ENCODE measurements around the gene PRKCZ.

PRKCZ gene

DNA sequence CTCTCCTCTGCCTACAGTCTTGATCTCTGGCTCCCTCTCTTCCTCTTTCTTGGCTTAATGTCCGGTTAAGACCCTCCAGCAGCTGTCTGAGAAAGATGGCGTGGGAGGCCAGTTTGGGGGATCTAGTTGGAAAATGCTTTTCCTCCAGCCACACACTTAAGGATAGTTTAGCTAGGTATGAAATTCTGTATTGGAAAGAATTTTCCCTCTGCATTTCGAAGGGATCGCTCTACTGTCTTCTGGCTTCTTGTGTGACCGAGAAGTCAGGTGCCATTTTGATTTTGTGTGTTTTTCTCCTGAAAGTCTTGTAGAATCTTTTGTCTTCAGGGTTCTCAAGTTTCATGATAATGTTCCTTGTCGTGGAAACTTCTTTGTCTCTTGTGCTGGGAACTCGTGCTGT is 28.0 kb downstream of the PRKCZ start:
- no peaks in the 10 kb centered on the region for H3K36me3 ChIP-seq (ENCODE audit: control insufficient read depth in 2 of 2, insufficient read depth in 2 of 2, low read length in 2 of 2)
- H3K4me3 ChIP-seq (ENCODE audit: low read length in 2 of 2): no peak overlapping the region
- peaks cover 10 to 12% of the 10 kb centered on the region in 2 donors for H3K27me3 ChIP-seq (ENCODE audit: control insufficient read depth in 1 of 2, insufficient read depth in 2 of 2, low read length in 2 of 2)
- H3K9ac ChIP-seq (ENCODE audit: low read length in 2 of 2): no peak overlapping the region
- peaks cover 5 to 21% of the 10 kb centered on the region in 2 donors for H3K9me3 ChIP-seq (ENCODE audit: control insufficient read depth in 2 of 2, low read length in 2 of 2)
- H3K27ac ChIP-seq (ENCODE audit: low read length): no peak overlapping the region
- no peaks in the 10 kb centered on the region for H3K4me1 ChIP-seq (ENCODE audit: control insufficient read depth, insufficient read depth, low read length)

DNA sequence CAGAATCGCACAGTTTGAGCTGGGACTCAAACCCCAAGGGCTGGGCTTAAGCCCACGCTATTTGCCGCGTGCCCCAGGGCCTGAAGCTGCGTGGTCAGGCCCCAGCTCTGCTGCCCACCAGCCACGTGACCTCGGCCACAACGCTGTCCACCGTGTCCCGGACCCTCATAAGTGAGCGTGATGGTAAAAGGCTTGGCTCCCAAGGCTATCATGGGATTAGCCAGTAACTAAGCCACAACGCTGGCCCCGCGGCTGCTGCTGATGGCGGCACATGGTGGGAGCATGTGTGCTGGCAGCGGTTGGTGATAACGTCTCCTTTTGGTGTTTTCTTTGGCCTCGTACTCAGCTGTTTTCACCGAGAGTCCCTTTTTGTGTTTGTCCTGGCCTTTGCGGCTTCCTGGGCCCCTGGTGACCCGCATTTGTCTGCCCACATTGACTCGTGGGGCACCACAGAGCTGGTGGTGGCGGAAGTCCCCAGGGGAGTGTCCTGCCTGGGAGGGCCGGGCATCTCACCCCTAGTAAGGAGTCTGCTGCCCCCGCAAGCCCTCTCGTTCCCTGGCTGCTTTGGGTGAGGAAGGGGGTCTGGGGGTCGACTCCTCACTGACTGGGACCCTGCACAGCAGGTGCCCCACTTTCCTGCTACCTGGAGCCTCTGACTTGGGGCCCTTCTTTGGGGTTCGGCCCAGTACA is 29.3 kb downstream of the PRKCZ start:
- Histone ChIP-seq H3K36me3 (ENCODE audit: control insufficient read depth in 2 of 2, insufficient read depth in 2 of 2, low read length in 2 of 2) (no peaks in the 10 kb centered on the region), H3K27me3 (ENCODE audit: control insufficient read depth in 1 of 2, insufficient read depth in 2 of 2, low read length in 2 of 2) (peaks cover 3 to 4% of the 10 kb centered on the region in 2 donors), H3K4me3 (ENCODE audit: low read length in 2 of 2) (no peak overlapping the region), H3K9me3 (ENCODE audit: control insufficient read depth in 2 of 2, low read length in 2 of 2) (peaks cover 5 to 21% of the 10 kb centered on the region in 2 donors), H3K9ac (ENCODE audit: low read length in 2 of 2) (no peak overlapping the region), H3K27ac (ENCODE audit: low read length) (no peak overlapping the region), H3K4me1 (ENCODE audit: control insufficient read depth, insufficient read depth, low read length) (no peaks in the 10 kb centered on the region)

DNA sequence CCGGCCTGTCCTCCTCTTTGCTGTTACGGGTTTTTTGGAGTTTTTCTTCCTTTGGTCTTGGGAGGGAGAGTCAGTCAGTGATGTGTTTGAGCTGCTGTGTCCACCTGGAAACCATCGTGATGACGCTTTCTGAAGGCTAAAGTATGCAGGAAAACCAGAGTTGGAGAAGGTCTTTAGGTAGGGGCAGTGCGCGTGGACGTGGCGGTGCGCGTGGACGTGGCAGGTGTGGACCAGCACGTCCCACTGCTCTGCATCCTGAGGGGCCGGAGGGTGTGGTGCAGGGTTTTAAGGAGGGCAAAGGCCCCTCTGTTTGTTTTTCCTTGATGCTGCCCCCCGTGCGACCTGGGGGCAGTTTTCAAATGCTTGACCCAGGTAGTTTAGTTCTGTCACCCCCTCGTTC is 29.9 kb downstream of the PRKCZ start:
- Histone ChIP-seq H3K4me3 (ENCODE audit: low read length in 2 of 2) (no peak overlapping the region), H3K9me3 (ENCODE audit: control insufficient read depth in 2 of 2, low read length in 2 of 2) (peaks cover 5 to 21% of the 10 kb centered on the region in 2 donors), H3K9ac (ENCODE audit: low read length in 2 of 2) (no peak overlapping the region), H3K27ac (ENCODE audit: low read length) (no peak overlapping the region), H3K4me1 (ENCODE audit: control insufficient read depth, insufficient read depth, low read length) (no peaks in the 10 kb centered on the region), H3K36me3 (ENCODE audit: control insufficient read depth in 2 of 2, insufficient read depth in 2 of 2, low read length in 2 of 2) (no peaks in the 10 kb centered on the region), H3K27me3 (ENCODE audit: control insufficient read depth in 1 of 2, insufficient read depth in 2 of 2, low read length in 2 of 2) (peaks cover 2 to 3% of the 10 kb centered on the region in 2 donors)

DNA sequence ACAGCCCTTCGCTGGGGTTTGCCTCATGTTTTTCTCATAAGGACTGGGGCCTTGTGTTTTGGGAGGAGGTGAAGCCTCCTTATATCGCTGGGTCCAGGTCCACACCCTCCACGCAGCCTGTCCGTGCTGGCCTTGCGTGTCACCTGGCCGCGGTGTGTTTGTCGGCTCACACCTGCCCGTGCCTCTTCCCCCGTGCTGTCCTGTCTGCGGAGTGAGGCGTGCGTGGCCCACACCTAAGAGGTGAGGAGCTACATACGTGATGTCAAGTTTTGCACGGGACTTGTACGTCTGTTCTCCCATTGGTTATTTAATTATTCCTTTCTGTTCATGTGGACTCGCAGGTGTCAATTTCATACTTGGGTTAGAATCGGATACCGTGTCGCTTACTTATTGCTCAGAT is 30.7 kb downstream of the PRKCZ start:
- Histone ChIP-seq H3K27me3 (ENCODE audit: control insufficient read depth in 1 of 2, insufficient read depth in 2 of 2, low read length in 2 of 2) (peaks cover 2% of the 10 kb centered on the region in 2 donors), H3K27ac (ENCODE audit: low read length) (no peak overlapping the region), H3K4me3 (ENCODE audit: low read length in 2 of 2) (no peak overlapping the region), H3K4me1 (ENCODE audit: control insufficient read depth, insufficient read depth, low read length) (no peaks in the 10 kb centered on the region), H3K36me3 (ENCODE audit: control insufficient read depth in 2 of 2, insufficient read depth in 2 of 2, low read length in 2 of 2) (no peaks in the 10 kb centered on the region), H3K9ac (ENCODE audit: low read length in 2 of 2) (no peak overlapping the region), H3K9me3 (ENCODE audit: control insufficient read depth in 2 of 2, low read length in 2 of 2) (peaks cover 5 to 21% of the 10 kb centered on the region in 2 donors)

DNA sequence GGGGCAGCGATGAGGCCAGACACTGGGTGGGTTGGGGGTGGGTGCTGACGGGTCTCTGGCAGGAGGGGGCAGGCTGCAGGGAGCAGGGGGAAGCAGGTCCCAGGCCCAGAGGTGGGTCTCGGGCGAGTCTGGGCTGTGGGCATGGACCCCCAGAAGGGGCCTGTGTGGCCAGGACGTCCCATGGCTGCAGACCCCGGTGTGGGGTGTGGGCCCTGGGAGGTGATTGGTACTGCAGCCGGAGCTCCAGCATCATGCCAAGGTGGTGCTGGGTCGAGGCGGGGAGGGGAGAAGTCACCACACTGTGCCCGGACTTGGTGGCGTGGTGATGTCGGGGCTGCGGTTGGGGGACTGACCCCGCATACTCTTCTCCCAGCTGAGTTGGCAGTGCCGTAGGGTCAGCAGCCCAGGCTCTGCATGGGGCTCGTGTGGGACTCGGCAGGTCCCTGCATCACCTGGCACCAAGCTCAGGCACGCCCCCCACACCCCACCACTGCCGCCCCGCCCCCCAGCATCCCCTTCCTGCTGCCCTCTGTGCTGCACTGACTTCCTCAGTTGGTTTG is 31.2 kb downstream of the PRKCZ start:
- Histone ChIP-seq H3K4me1 (ENCODE audit: control insufficient read depth, insufficient read depth, low read length) (no peaks in the 10 kb centered on the region), H3K4me3 (ENCODE audit: low read length in 2 of 2) (no peak overlapping the region), H3K9ac (ENCODE audit: low read length in 2 of 2) (no peak overlapping the region), H3K9me3 (ENCODE audit: control insufficient read depth in 2 of 2, low read length in 2 of 2) (peaks cover 5 to 21% of the 10 kb centered on the region in 2 donors), H3K27ac (ENCODE audit: low read length) (no peak overlapping the region), H3K27me3 (ENCODE audit: control insufficient read depth in 1 of 2, insufficient read depth in 2 of 2, low read length in 2 of 2) (peaks cover 0 to 2% of the 10 kb centered on the region in 2 donors), H3K36me3 (ENCODE audit: control insufficient read depth in 2 of 2, insufficient read depth in 2 of 2, low read length in 2 of 2) (no peaks in the 10 kb centered on the region)

DNA sequence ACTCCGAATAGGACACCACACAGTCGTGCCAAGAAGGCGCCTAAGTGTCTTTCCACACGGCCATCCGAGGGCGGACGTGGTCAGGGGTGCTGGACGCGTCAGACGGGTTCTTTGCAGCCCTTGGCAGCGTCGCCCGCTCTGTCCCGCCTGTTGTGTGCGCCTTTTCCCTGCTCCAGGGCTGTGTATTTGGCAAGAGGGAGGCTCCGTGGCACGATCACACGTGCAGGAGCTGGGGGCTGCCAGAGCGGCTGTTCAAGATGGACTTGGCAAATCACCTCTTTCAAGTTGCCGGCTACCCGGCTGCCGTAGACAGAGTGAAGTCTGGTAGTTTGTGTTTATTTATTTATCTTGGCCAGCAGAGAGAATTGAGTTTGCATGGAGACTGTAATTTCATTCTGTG is 31.9 kb downstream of the PRKCZ start:
- no peak overlapping the region for H3K9ac ChIP-seq (ENCODE audit: low read length in 2 of 2)
- no peak overlapping the region for H3K4me3 ChIP-seq (ENCODE audit: low read length in 2 of 2)
- H3K9me3 ChIP-seq (ENCODE audit: control insufficient read depth in 2 of 2, low read length in 2 of 2): peaks cover 5 to 21% of the 10 kb centered on the region in 2 donors
- peaks cover 0 to 6% of the 10 kb centered on the region in 2 donors for H3K27me3 ChIP-seq (ENCODE audit: control insufficient read depth in 1 of 2, insufficient read depth in 2 of 2, low read length in 2 of 2)
- H3K27ac ChIP-seq (ENCODE audit: low read length): no peak overlapping the region
- no peaks in the 10 kb centered on the region for H3K36me3 ChIP-seq (ENCODE audit: control insufficient read depth in 2 of 2, insufficient read depth in 2 of 2, low read length in 2 of 2)
- no peaks in the 10 kb centered on the region for H3K4me1 ChIP-seq (ENCODE audit: control insufficient read depth, insufficient read depth, low read length)

DNA sequence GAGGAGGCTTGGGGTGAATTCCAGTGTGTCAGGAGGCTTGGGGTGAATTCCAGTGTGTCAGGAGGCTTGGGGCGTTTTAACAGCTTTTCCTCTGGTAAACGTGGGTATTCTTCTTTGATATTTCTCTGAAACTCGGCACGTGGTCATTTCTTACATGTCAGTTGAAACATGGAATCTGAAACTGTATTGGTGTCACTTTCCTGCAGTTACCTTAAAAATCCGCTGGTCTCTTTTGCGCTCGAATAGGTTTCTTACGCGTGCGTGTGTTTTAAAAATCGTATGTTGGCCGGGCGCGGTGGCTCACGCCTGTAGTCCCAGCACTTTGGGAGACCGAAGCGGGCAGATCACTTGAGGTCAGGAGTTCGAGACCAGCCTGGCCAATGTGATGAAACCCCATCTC is 33.5 kb downstream of the PRKCZ start:
- H3K27ac ChIP-seq (ENCODE audit: low read length): no peak overlapping the region
- H3K4me3 ChIP-seq (ENCODE audit: low read length in 2 of 2): no peak overlapping the region
- no peak overlapping the region for H3K9ac ChIP-seq (ENCODE audit: low read length in 2 of 2)
- peaks cover 0 to 10% of the 10 kb centered on the region in 2 donors for H3K9me3 ChIP-seq (ENCODE audit: control insufficient read depth in 2 of 2, low read length in 2 of 2)
- H3K36me3 ChIP-seq (ENCODE audit: control insufficient read depth in 2 of 2, insufficient read depth in 2 of 2, low read length in 2 of 2): no peaks in the 10 kb centered on the region
- peaks cover 2% of the 10 kb centered on the region for H3K4me1 ChIP-seq (ENCODE audit: control insufficient read depth, insufficient read depth, low read length)
- H3K27me3 ChIP-seq (ENCODE audit: control insufficient read depth in 1 of 2, insufficient read depth in 2 of 2, low read length in 2 of 2): peaks cover 0 to 13% of the 10 kb centered on the region in 2 donors

DNA sequence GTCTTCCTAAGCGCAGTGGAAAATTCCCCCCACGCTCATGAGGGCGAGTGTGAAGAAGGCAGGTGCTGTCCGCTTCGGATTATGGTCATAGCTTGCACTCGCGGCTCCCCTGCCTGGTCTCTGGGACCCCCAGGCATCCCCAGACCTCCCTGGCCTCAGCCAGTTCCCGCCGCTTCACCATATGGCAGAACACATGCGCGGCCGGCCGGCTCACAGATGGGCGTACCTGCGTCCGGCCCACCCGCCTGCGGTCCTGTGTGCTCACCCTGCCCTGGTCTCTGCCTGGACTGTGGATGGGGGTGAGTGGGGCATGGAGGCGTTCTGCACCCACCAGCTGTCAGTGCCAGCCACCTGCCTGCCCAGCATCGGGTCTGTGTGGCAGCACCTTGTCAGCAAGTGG is 34.1 kb downstream of the PRKCZ start:
- Histone ChIP-seq H3K9me3 (ENCODE audit: control insufficient read depth in 2 of 2, low read length in 2 of 2) (peaks cover 0 to 10% of the 10 kb centered on the region in 2 donors), H3K27ac (ENCODE audit: low read length) (no peak overlapping the region), H3K27me3 (ENCODE audit: control insufficient read depth in 1 of 2, insufficient read depth in 2 of 2, low read length in 2 of 2) (peaks cover 0 to 13% of the 10 kb centered on the region in 2 donors), H3K36me3 (ENCODE audit: control insufficient read depth in 2 of 2, insufficient read depth in 2 of 2, low read length in 2 of 2) (no peaks in the 10 kb centered on the region), H3K4me1 (ENCODE audit: control insufficient read depth, insufficient read depth, low read length) (peaks cover 2% of the 10 kb centered on the region), H3K9ac (ENCODE audit: low read length in 2 of 2) (no peak overlapping the region), H3K4me3 (ENCODE audit: low read length in 2 of 2) (no peak overlapping the region)

DNA sequence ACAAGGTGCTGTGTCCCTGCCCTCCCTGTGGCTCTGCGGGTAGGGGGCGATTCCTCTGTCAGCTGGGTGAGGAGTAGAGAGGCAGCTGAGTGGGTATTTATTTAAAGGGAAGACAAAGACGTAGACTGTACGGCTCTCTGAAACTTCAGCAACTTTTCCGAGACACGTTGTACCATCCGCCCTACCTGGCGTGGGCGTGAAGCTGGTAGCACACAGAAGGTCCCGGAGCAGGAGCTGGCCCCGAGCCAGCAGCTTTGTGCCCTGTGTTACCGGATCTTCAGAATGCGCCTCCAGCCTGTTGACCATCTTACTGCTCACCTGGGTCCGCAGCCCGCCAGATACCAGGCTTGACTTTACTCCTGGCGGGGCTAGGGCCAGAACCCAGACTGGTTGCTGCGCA is 34.9 kb downstream of the PRKCZ start:
- H3K27ac ChIP-seq (ENCODE audit: low read length): no peak overlapping the region
- no peak overlapping the region for H3K9ac ChIP-seq (ENCODE audit: low read length in 2 of 2)
- no peaks in the 10 kb centered on the region for H3K36me3 ChIP-seq (ENCODE audit: control insufficient read depth in 2 of 2, insufficient read depth in 2 of 2, low read length in 2 of 2)
- peaks cover 2 to 15% of the 10 kb centered on the region in 2 donors for H3K27me3 ChIP-seq (ENCODE audit: control insufficient read depth in 1 of 2, insufficient read depth in 2 of 2, low read length in 2 of 2)
- peaks cover 0 to 9% of the 10 kb centered on the region in 2 donors for H3K9me3 ChIP-seq (ENCODE audit: control insufficient read depth in 2 of 2, low read length in 2 of 2)
- H3K4me1 ChIP-seq (ENCODE audit: control insufficient read depth, insufficient read depth, low read length): peaks cover 2% of the 10 kb centered on the region
- no peak overlapping the region for H3K4me3 ChIP-seq (ENCODE audit: low read length in 2 of 2)

DNA sequence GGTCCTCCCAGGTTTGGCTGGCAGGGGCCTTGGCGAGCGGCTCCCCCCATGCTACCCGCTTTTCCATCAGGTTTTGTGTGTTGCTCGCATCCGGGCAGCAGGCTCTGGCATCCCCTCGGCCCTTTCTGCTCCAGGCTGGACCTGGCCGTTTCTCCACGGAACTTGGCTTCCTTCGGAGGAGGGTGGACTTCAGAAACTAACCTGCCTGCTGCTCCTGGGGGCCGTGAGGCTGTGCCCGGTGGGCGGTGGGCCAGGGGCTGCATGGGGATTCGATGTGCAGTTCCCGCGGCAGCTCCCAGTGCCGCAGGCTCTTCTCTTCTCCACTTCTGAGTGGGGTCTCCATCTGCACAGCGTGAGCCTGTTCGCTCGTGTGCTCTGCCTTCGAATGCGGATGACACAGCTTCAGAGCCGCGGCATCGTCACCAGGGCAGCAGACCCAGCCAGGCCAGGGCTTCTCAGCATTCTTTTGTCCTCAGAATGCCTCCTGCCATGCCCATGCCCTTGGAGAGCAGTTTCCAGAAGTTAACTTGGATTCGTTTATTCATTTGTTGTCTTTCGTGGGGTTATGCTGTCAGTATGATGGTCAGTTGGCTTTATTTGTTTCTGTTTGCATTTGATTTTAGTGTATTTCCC is 36.4 kb downstream of the PRKCZ start:
- no peak overlapping the region for H3K27ac ChIP-seq (ENCODE audit: low read length)
- no peak overlapping the region for H3K9ac ChIP-seq (ENCODE audit: low read length in 2 of 2)
- peaks cover 2% of the 10 kb centered on the region for H3K4me1 ChIP-seq (ENCODE audit: control insufficient read depth, insufficient read depth, low read length)
- H3K4me3 ChIP-seq (ENCODE audit: low read length in 2 of 2): no peak overlapping the region
- no peaks in the 10 kb centered on the region for H3K9me3 ChIP-seq (ENCODE audit: control insufficient read depth in 2 of 2, low read length in 2 of 2)
- H3K36me3 ChIP-seq (ENCODE audit: control insufficient read depth in 2 of 2, insufficient read depth in 2 of 2, low read length in 2 of 2): no peaks in the 10 kb centered on the region
- H3K27me3 ChIP-seq (ENCODE audit: control insufficient read depth in 1 of 2, insufficient read depth in 2 of 2, low read length in 2 of 2): peaks cover 5 to 18% of the 10 kb centered on the region in 2 donors

DNA sequence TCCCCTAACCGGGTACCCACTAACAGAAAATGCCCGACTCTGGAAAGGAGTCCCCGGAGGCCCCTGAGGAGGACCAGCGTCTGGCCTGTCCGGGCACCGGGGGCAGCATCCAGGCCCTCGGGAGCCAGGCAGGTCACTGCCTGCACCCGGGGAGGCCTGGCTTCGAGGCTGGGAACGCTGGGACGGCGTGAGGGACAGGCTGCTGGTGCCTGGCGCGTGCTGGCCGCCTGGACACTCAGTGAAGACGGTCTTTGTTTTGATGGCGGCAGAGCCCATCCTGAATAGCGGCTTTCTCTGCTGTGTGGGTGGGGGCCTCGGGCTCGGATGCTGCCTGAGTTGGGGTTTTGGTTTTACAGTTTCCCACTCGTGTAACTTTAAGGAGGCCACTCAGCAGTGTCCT is 37.6 kb downstream of the PRKCZ start:
- Histone ChIP-seq H3K36me3 (ENCODE audit: control insufficient read depth in 2 of 2, insufficient read depth in 2 of 2, low read length in 2 of 2) (no peaks in the 10 kb centered on the region), H3K4me1 (ENCODE audit: control insufficient read depth, insufficient read depth, low read length) (peaks cover 2% of the 10 kb centered on the region), H3K9me3 (ENCODE audit: control insufficient read depth in 2 of 2, low read length in 2 of 2) (no peaks in the 10 kb centered on the region), H3K9ac (ENCODE audit: low read length in 2 of 2) (no peak overlapping the region), H3K4me3 (ENCODE audit: low read length in 2 of 2) (no peak overlapping the region), H3K27ac (ENCODE audit: low read length) (no peak overlapping the region), H3K27me3 (ENCODE audit: control insufficient read depth in 1 of 2, insufficient read depth in 2 of 2, low read length in 2 of 2) (peaks cover 5 to 20% of the 10 kb centered on the region in 2 donors)
